HG03354 (cell line): ENCODE results near the gene ABCC4.

Source experiments
- ATAC-seq: cut with Tn5 transposase; IDR thresholded peaks from one replicate; pipeline ENCODE4 v1.9.1; 2021; ENCODE audit warnings: mild to moderate bottlenecking; ENCODE audit not compliant: unreplicated experiment, poor library complexity, severe bottlenecking

The ABCC4 gene

DNA sequence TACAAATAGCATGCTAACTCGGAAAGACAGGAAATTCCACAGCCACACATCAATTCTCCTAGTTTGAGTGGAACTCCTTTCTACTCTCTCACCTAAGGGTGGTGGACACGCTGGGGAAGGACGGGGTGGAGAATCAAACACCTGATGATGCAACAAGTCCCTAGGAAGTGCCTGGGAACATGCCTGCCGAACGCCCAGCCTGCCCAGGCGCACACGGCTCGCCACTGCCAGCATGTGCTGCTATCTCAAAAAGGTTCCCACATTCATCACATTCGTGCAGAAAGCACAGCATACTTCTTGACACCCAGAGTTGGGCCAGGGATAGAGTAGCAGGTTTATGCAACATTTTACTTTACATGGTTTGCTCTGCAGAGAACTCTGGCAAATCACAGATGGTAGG is 164.6 kb downstream of the ABCC4 start:
- no peak for ATAC-seq

DNA sequence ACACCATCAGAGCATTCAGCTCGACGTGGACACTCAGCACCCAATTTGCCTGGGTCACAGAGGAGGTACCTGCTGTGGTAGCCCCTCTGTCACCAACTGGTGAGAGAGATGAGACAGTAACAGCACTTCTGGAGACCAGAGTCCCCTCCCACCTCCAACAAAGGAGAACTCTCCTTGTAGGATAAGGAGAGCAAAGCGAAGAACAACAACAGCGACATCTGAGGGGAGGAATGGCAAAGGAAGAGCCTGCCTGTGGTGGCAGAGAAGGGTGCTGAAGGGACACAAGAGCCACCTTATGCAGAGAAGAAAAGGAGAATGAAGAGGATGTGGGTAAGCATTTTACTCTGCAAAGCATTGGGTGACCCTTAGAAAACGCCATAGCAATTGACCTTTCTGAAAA is 167.8 kb downstream of the ABCC4 start:
- ATAC-seq, result no peak

DNA sequence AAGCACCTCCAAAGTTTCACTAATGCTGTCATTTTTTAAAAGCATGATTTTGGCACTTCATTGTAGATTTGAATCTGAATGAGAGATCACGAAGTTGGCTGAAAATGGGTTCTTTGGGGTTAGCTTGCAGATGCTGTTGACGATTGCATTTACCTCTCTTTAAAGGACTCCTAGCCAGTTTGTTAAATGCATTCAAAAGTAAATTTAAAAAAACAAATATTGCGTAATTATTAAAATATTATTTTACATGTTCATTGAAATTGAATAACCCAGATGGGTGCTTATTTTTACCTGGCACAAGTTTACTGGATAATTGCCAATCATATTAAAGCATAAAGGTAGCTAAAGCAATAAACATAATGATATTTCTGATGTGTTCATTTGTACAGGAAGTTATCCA is 172.2 kb downstream of the ABCC4 start:
- no peak for ATAC-seq

DNA sequence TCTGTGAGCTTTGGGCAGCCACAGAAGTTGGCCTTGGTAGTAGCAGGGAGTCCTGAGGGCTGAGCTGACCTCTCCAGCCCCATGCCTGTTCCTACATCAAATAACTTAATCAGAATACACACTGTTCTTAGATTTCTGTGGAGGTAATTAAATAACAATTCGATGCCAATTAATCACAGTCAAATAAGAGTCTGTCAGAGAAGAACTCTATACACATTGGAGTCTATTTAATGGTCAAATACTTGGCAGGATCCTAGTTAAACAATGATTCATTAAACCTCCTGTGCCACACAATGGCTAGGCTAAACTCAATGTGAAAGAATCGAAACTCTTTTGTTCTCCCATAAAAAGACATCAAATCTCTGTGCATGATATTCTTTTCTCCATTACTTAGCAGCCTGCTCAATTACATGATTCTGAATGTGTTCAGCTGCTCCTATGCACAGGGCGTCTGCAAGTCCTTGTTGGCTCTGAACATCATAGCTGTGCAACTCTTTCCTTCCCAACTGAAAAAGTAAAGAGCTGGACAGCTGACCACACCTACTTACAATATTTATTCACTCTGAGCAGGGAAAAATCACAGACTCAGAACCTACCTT is 173.1 kb downstream of the ABCC4 start:
- ATAC-seq, result no peak

DNA sequence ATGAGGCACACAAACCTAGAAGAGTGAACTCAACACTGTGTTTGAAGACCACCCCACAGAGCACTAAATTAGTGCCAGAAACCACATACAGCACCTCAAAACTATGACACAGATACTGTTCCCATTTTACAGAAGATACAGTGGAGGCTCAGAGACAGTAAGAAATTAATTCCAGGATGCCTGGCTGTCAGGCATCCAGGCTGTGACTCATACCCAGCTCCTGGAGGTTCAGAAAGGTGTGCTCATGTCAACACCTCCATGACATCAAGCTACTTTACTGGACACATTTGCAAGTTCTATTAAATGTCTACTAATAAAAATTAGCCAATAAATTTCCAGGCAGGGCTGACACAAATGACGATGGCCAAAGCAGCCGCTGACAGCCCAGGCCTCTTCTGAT is 176.3 kb downstream of the ABCC4 start:
- no peak for ATAC-seq

DNA sequence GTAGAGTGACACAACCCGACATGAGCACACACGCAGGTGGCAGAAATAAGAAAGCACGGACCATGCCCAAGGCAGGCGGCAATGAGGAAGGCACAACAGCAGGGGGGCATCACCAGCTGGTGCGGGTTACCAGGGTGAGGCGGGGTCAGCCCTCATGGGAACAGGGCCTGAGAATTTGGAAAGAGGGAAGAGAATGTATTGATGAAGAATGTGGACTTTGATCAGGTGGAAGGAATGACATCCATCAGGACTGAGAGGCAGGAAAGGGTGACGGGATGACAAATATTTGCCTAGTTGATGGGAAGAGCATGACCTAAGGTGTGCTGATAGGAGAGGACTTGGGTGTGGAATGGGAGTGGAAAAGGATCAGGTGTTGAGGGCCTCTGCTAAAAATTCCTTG is 177.5 kb downstream of the ABCC4 start:
- ATAC-seq, result no peak

DNA sequence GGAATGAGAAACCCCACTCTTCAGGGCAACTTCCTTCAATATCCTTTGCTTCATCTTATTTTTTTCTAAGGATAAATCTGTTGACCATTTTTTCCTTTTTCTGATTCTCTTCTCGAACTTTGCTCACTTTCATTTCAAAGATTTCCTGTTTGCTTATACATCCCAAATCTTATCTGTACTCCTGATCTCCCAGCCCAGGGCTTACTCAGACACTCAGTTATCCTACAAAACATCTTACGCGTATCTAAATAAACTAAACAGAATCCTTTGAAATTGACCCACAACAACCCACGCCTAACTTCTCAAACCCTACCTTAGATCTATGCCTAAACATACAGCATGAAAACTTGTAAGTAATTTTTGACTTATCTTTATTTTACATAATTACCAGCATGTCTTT is 179.2 kb downstream of the ABCC4 start:
- no peak for ATAC-seq

DNA sequence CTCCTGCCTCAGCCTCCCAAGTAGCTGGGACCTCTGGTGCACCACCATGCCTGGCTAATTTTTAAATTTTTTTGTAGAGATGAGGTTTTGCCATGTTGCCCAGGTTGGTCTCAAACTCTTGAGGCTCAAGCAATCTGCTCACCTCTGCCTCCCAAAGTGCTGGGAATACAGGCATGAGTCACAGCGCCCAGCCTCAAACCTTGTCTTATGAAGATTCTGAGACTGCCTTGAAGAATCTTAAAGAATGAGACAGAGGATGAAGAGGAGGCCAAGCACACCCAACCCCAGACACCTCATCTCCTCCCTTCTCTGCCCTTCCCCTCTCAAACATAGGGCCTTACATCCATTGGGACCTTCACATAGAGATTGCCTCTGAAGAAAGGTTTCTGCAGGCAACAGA is 179.7 kb downstream of the ABCC4 start:
- ATAC-seq, result no peak

DNA sequence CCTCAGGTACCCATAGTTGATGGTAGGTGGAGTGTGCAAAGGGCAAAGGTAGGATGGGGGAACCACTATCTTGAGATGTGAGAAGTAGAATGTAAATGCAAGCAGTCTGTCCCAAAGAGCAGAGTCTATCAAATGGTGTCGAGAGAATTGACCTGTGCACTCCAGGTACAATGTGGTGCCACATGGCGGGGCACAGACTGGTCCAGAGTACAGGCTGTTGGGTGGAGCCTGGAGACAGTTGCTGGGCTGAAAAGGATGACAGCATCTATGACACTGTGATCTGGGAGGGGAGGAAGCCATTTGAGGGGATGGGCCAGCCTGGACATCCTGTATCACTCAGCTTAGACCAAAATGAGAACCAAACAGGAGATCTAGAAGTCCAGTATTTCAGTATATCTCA is 180.6 kb downstream of the ABCC4 start:
- no peak for ATAC-seq

DNA sequence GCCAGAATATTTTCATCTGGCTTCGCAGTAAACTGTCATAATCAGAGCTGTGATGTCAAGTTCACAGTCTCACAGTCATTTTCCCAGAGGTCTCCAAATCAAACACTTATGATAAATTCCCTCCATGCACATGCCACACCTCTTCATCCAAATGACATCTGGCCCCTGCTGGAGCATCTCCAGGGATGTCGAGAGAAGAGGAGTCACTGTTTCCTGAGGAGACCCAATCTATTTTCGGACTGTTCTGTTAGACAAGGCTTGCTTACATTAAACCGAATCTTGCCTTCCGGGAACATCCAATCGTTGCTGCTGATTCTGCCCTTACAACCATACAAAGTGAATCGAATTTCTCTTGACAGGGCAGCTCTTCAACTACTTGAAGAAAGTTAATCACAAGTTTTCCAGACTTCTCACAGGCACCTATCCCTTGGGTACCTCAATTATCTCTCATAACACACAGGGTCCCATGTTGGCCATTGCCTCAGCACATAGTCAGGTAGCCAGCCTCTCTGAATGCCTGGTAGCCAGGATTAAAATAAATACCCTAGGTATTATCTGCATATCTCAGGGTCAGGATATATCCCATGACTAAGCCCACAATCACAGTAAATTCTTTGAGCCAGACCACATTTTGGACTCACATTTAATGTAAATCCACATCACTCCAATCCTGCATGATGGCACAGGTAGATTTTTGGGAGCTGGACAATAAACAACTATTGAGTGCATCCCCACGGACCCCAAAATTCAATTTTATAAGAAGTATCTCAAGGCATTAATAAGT is 182.5 kb downstream of the ABCC4 start:
- no peak for ATAC-seq

DNA sequence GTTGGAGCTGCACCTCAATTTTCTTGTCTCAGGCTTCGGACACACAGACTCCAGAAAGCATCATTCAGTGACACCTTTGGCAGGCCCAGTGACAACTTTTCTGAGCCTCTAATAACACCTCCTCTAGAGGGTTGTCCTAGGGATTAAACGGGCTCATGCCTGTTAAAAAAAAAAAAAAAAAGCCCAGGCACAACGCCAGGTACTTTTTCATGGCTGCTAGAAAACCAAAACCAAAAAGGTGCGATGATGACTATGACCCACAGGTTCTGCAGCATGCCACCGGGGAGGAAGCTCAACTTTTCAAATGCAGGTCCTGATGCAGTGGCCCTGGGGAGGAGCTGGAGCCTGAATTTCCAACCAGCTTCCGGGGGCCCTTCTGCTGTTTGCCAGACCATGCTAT is 184.2 kb downstream of the ABCC4 start:
- no peak for ATAC-seq

DNA sequence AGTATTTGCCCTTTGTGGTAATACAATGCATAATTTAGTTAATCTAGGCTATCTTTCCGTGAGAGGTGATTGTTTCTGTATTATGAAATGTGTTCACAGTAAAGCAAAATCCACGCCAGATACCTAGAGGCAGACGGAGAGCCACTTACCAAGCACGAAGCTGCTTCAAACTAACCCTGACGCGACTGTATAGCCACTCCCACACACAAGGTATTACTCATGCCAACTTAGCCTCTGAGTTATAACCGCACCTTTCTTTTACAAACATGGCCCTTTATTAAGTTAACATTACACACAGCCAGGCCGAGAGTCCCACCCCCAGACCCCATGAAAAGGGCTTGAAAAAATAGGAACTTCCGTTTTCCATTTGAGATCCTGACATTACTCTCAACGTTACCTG is 185.7 kb downstream of the ABCC4 start:
- ATAC-seq, result no peak

DNA sequence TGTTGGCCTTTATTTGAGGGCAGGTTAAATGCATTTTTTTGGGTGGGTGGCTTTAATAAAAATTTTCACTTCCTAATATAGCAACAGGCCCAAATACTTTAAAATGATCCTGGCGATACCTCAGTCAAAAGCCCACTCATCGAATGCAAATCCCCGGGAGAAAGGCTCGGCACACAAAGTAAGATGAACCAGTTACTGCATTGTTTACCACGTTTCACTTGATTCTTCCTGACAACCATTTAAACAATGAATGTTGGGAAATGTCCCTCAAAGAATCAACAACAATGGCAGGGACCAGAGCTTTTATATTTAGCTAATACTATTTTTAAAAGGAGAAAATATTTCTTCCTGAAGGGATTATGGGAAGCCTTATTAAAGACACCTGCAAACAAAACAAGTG is 187.7 kb downstream of the ABCC4 start:
- no peak for ATAC-seq

DNA sequence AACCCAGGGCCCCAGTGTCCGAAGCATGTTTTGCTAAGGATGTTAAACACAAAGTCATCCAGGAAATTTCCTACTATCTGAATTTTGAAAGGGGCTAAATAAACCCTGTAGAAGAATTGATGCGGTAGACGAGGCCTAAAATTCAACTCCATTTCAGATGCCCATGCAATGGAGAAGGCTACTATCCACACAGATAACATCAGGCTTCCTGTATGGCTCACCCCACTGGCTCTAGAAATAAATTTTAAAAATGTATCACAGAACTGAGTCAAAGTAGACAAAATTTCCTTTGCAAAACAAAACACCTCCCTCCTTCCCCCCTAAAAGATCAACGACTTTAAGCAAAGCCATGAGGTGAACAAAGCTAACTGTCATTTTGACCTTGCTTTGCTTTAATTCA is 188.4 kb downstream of the ABCC4 start:
- no peak for ATAC-seq

DNA sequence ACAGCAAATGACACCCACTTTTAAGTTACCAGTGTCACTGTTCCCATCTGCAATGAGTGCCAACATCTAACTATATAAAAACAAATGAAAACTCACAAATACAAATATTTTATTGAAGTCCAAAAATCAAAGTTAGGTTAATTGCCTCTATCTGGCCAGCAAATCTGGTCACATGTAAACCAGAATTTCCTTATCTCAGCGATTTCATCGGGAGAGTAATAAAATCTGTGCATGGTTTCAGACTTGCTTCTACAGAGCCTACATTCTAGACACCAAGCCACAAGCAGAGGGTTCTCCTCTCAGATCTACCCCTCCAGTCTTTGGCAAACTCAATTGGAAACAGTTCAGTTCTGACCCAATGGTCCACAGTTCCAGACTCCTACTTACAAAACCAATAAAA is 189.6 kb downstream of the ABCC4 start:
- ATAC-seq, result no peak

DNA sequence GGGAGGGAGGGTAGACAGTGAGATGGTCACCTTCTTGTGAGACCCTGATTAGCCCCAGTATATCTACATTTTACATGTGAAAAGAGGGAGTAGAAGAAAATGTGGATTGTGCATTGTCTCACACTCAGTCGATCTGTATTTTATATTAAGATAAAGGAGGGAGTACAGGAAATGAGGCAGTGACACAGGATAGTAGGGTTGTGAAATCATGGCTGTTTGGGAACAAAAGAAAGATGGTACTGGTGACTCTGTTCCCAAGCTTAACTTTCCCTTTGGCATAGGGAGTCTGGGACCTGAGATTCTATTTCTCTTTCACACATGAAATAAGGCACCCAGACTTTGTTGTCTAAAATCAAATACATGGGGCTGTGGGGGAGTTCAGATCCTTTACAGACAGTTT is 194.7 kb downstream of the ABCC4 start:
- ATAC-seq, result no peak

DNA sequence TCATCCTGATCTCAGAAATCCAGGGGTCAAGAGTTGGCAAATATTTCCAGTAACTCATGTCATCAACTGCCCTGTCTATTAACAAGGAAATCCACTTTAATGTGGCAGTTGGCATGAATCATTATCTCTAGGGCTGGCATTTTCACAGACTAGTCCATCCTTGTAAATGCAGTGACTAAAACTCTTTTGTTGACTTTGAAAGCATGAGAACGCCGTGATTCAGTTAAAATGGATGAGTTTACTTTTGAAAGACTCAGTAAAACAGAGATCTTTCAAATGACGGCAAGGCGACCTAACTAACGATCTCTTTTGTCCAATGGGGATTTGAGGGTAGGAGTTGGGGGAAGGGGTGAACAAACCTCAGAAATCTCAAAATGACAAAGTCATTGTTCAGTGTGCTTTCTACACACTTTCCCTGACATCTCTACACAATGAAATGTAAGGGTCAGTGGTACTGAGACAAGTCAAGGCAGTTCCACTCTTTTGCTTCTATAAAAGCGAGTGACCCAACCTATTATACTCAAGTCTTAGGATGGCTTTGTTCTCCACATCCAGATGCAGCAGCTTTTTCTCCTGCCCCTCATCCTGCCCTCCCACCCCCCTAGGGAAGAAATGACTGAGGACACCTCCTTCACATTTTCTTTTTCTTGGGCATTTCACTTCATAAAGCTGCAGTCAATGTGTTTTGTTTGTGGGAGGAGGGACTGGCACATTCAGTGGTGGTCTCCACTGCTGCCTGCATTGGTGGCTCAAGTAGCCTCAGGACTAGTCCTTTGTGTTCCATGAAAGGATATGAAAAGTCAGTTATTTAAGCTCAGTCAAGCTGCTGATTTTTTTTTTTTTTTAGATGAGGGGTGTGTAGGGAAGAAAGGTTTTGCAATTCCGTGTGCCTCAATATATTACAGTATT is 200.5 kb downstream of the ABCC4 start:
- ATAC-seq, result no peak

DNA sequence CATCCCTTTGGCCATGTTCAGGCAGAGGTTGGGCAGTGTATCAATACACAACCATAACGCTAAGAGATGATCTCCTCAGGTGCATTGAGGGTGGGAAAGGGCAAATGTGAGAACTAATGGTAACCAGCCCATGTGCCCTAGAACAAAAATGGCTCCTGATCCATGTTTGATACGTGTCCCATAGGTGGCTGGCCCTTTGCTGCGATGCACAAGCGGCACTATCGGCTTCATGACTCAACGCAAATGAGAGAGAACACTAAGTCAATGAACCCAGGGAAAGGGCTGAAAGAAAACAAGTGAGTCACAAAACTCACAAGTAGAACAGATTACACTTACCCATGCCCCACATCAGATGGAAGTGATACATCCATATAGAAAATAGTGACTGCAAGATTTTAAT is 201.7 kb downstream of the ABCC4 start:
- ATAC-seq, result no peak

DNA sequence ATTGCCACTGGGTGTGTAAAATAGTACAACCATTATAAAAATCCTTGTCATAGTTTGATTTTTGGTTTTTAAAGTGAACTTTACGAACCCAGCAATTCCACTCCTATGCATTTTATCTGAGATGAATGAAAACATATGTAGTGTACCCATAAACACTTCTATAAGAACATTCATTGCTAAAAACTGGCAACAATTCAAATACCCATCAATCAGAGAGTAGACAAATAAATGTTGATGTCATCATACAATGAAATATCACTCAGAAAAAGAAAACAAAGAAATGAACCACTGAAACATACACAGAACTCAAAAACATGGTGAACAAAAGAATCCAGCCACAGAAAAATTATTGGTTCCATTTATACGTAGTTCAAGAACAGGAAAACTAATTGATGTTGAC is 202.3 kb downstream of the ABCC4 start:
- ATAC-seq, result no peak

DNA sequence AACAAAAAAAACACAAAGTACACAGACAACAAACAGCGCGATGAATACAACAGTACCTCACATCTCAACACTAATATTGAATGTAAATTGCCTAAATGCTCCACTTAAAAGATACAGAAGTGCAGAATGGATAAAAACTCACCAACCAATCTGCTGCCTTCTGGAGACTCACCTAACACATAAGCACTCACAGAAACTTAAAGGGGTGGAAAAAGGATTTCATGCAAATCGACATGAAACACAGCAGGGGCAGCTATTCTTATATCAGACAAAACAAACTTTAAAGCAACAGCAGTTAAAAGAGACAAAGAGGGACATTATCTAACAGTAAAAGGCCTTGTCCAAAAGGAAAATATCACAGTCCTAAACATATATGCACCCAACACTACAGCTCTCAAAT is 209.5 kb downstream of the ABCC4 start:
- ATAC-seq, result peak; percentile 67
